ENCODE results near the gene RIMS3.

DNA sequence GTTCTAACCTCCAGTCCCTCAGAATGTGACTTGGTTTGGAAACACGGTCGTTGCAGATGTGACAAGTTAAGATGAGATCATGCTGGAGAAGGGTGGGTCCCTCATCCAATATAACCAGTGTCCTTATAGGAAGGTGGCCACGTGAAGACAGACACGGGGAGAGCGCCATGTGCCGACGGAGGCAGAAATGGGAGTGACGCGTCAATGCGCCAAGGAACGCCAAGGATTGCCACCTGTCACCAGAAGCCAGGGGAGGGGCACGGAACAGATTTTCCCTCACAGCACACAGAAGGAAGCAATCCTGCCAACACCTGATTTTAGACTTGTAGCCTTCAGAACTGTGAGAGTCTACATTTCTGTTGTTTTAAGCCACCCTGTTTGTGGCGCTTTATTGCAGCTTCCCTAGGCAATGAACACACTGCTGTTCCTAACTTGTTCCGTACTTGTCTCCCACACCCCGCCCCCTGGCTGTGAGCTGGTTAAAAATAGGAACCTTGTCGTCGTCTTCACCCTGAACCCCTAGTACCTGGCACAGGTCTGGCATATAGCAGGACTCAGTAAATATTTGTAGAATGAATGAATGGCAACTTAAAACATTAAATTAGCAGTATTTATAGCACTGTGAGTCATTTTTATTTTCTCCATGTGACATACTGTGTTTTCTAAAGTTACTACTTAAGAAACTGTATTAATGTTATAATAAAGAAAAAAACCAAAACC is 14.2 kb downstream of the RIMS3 start:
- TF ChIP-seq CTCF (IDR thresholded peaks at IDR 0.05; ENCODE audit: low read depth, low read length) (no peak), POLR2A (IDR thresholded peaks at IDR 0.05; ENCODE audit: extremely low read depth, insufficient read length) (no peak)

Measured in NB4 (cell line).